ENCODE results near the gene ERICH4. TPM values are rescaled to one million over a fixed set of nuclear protein-coding genes. Genes with fewer than 3 reads are reported as not detected.
"Not testable (repeated sequence)": the region's sequence is repeated elsewhere in the genome, so short reads cannot be mapped to it uniquely, and the experiment has no call there.

The ERICH4 gene
- total and polyA plus RNA-seq, 2 donors (not counting 3 experiments of a cell fraction or from before 2014, with no cell fraction given) = not detected

GRCh38 chr19:41434450-41434849 lies 8.5 kb upstream of the ERICH4 start:
- H3K36me3 ChIP-seq (ENCODE audit: control insufficient read depth in 2 of 2, extremely low read depth in 1 of 2, insufficient read depth in 2 of 2, low read length in 2 of 2) = peaks cover 0 to 17% of the 10 kb centered on the region in 2 experiments
- TF ChIP-seq JUN (IDR thresholded peaks at IDR 0.05; ENCODE audit: borderline replicate concordance, insufficient read depth, insufficient read length, low read depth) (no peak), MYC (IDR thresholded peaks at IDR 0.05; ENCODE audit: low read depth, low read length) (no peak), CTCF (IDR thresholded peaks at IDR 0.05; ENCODE audit: extremely low read depth in 1 of 2, insufficient read depth in 1 of 2, low read depth in 1 of 2, low read length in 2 of 2) (no peak), POLR2A (IDR thresholded peaks at IDR 0.05; ENCODE audit: low read depth, low read length) (no peak), MAX (IDR thresholded peaks at IDR 0.05; ENCODE audit: insufficient read depth, insufficient read length) (no peak), GATA2 (IDR thresholded peaks at IDR 0.05; ENCODE audit: insufficient read depth, insufficient read length, low read depth, low read length) (no peak), POLR2AphosphoS5 (IDR thresholded peaks at IDR 0.05; ENCODE audit: insufficient read depth, low read depth, low read length) (no peak), EZH2 (IDR thresholded peaks at IDR 0.05; ENCODE audit: borderline replicate concordance, low read depth, low read length, severe bottlenecking) (no peak), FOS (IDR thresholded peaks at IDR 0.05; ENCODE audit: borderline replicate concordance, insufficient read depth, low read length) (no peak)
- H3K9me3 ChIP-seq (replicated peaks; ENCODE audit: control insufficient read depth, insufficient read depth, low read length) = no peaks in the 10 kb centered on the region
- dilution Hi-C loops (cut with MboI; ENCODE audit: extremely low pct_ligation_motif_present, low sequenced_read_pairs) = no loop called here
- ChIA-PET CTCF (interaction anchor here (0.7 kb wide), 1 partner anchor 22 kb away, joined by 4 read pairs; no protein-coding TSS in a partner anchor), POLR2A (no interaction called here)
- no peak overlapping the region for H2AFZ ChIP-seq (ENCODE audit: low read depth, low read length)
- H3K27me3 ChIP-seq (ENCODE audit: control insufficient read depth in 2 of 2, insufficient read depth in 2 of 2, low read length in 2 of 2) = no peaks in the 10 kb centered on the region
- H3K4me1 ChIP-seq (ENCODE audit: control insufficient read depth, extremely low read depth, insufficient read depth, low read length) = peaks cover 6% of the 10 kb centered on the region
- no peaks in the 10 kb centered on the region for H3K9me1 ChIP-seq (replicated peaks; ENCODE audit: control insufficient read depth, extremely low read depth, insufficient read depth, low read length)
- no peak overlapping the region for H3K27ac ChIP-seq (ENCODE audit: insufficient read depth, low read depth, low read length)
- DNase-seq (ENCODE audit: low read depth, low spot score) = no peak
- H3K4me2 ChIP-seq (ENCODE audit: insufficient read depth, low read length) = no peak overlapping the region
- no peak overlapping the region for H3K9ac ChIP-seq (replicated peaks; ENCODE audit: extremely low read depth, insufficient read depth, low read length)
- intact Hi-C loops (cut with micrococcal nuclease) = loop anchor here (5.0 kb wide), 1 partner anchor 127 kb away; no protein-coding TSS in a partner anchor
- H4K20me1 ChIP-seq (replicated peaks; ENCODE audit: control insufficient read depth, extremely low read depth, insufficient read depth, low read length) = no peaks in the 10 kb centered on the region
- no peak overlapping the region for H3K4me3 ChIP-seq (replicated peaks in 1 of 3; ENCODE audit: insufficient read depth in 1 of 3, low read depth in 1 of 3, low read length in 3 of 3)
- no peak for FAIRE-seq
- H3K79me2 ChIP-seq (ENCODE audit: control insufficient read depth, insufficient read depth, low read length) = no peaks in the 10 kb centered on the region
- no TSS peak for BruUV-seq (replicated peaks)

GRCh38 chr19:41435376-41435775 lies 7.6 kb upstream of the ERICH4 start:
- H3K9me3 ChIP-seq (replicated peaks; ENCODE audit: control insufficient read depth, insufficient read depth, low read length); H2AFZ ChIP-seq (ENCODE audit: low read depth, low read length); H4K20me1 ChIP-seq (replicated peaks; ENCODE audit: control insufficient read depth, extremely low read depth, insufficient read depth, low read length); BruUV-seq (replicated peaks); H3K27ac ChIP-seq (ENCODE audit: insufficient read depth, low read depth, low read length); dilution Hi-C loops (cut with MboI; ENCODE audit: extremely low pct_ligation_motif_present, low sequenced_read_pairs); H3K79me2 ChIP-seq (ENCODE audit: control insufficient read depth, insufficient read depth, low read length); DNase-seq (ENCODE audit: low read depth, low spot score); H3K4me1 ChIP-seq (ENCODE audit: control insufficient read depth, extremely low read depth, insufficient read depth, low read length); H3K9me1 ChIP-seq (replicated peaks; ENCODE audit: control insufficient read depth, extremely low read depth, insufficient read depth, low read length); FAIRE-seq; H3K4me2 ChIP-seq (ENCODE audit: insufficient read depth, low read length); H3K27me3 ChIP-seq (ENCODE audit: control insufficient read depth in 2 of 2, insufficient read depth in 2 of 2, low read length in 2 of 2); POLR2A ChIA-PET; H3K9ac ChIP-seq (replicated peaks; ENCODE audit: extremely low read depth, insufficient read depth, low read length); H3K4me3 ChIP-seq (replicated peaks in 1 of 3; ENCODE audit: insufficient read depth in 1 of 3, low read depth in 1 of 3, low read length in 3 of 3); intact Hi-C loops (cut with micrococcal nuclease): not testable (repeated sequence)
- CTCF ChIA-PET = interaction anchor here (1.2 to 3.8 kb wide), 3 partner anchors 13 to 128 kb away, joined by 4 to 23 read pairs (median 4); no protein-coding TSS in a partner anchor
- peaks cover 0 to 17% of the 10 kb centered on the region in 2 experiments for H3K36me3 ChIP-seq (ENCODE audit: control insufficient read depth in 2 of 2, extremely low read depth in 1 of 2, insufficient read depth in 2 of 2, low read length in 2 of 2)
